HepG2 (cell line): ENCODE measurements around the gene TSPAN9. TPM values are rescaled to one million over a fixed set of nuclear protein-coding genes. Genes with fewer than 3 reads are reported as not detected.

Source experiments
- ATAC-seq: fragments of 200-7000 bp; cut with Tn5 transposase; 3 replicates; pipeline ENCODE4 v1.9.1; 2020; ENCODE audit warnings: mild to moderate bottlenecking, moderate library complexity
- BruUV-seq: library from RNA; stranded (reverse); fragments of 400-500 nt; replicated peaks from 2 replicates; lab custom pipeline; 2021; lab: Mats Ljungman, UMichigan
- CTCF ChIA-PET: fragments of 300-600 bp; formaldehyde crosslinking; extraction: SDS; loops from one replicate; lab custom pipeline; 2021; ENCODE audit warnings: low total read pairs, inconsistent platforms, low intra/inter-chr PET ratio; lab: Yijun Ruan, JAX
- POLR2A ChIA-PET: fragments of 350-600 bp; sonication (Branson Sonifier 250); formaldehyde crosslinking; loops from one replicate; lab custom pipeline; 2020; ENCODE audit warnings: antibody characterized with exemption, inconsistent platforms; lab: Yijun Ruan, JAX
- DNase-seq: peaks from one replicate; pipeline ENCODE4 v3.0.0-alpha.2; 2015; ENCODE audit warnings: low spot score
- FAIRE-seq: peaks from 3 replicates; lab custom pipeline; 2011; peaks lifted over from hg19 to GRCh38; lab: Jason Lieb, UNC
- H2AFZ ChIP-seq: one replicate; pipeline ENCODE4 v1.6.1; 2011; ENCODE audit warnings: low read length, inconsistent platforms
- H3K27ac ChIP-seq: fragments of 300-600 bp; 3 replicates; pipeline ENCODE4 v1.8.0; 2011; ENCODE audit warnings: mixed run types, mild to moderate bottlenecking, mixed read lengths, low read length, inconsistent platforms; ENCODE audit not compliant: insufficient read depth; ENCODE audit errors: extremely low read length
- H3K27me3 ChIP-seq, 2 experiments: fragments of 200-600 bp in 1 of 2; 2 replicates in 1 of 2; 3 replicates in 1 of 2; pipeline versions ENCODE4 v1.6.0 to v1.8.0; 2011; ENCODE audit warnings: low read length in 2 of 2, mild to moderate bottlenecking in 2 of 2, moderate library complexity in 2 of 2, inconsistent platforms in 1 of 2; ENCODE audit not compliant: insufficient read depth in 2 of 2, control insufficient read depth in 1 of 2
- H3K36me3 ChIP-seq, 2 experiments: fragments of 200-600 bp in 1 of 2; replicated peaks in 1 of 2; 2 replicates in 1 of 2; 3 replicates in 1 of 2; pipeline versions ENCODE4 v1.5.1 to v1.8.0; 2011; ENCODE audit warnings: low read length in 2 of 2, inconsistent platforms in 1 of 2; ENCODE audit not compliant: insufficient read depth in 2 of 2, control insufficient read depth in 1 of 2
- H3K4me1 ChIP-seq: 2 replicates; pipeline ENCODE4 v1.5.1; 2012; ENCODE audit warnings: low read length, inconsistent platforms; ENCODE audit not compliant: insufficient read depth
- H3K4me2 ChIP-seq: 2 replicates; pipeline ENCODE4 v1.6.0; 2011; ENCODE audit warnings: low read depth, low read length, inconsistent platforms
- H3K4me3 ChIP-seq, 3 experiments: fragments of 200-600 bp in 1 of 3; sonication (generic), shearing (Covaris generic) in 1 of 3; replicated peaks in 1 of 3; 2 replicates each; pipeline ENCODE4 v1.5.1; 2011 to 2016; ENCODE audit warnings: low read length in 3 of 3, inconsistent platforms in 2 of 3, low read depth in 2 of 3, mild to moderate bottlenecking in 2 of 3, control low read depth in 1 of 3, mixed read lengths in 1 of 3; ENCODE audit not compliant: insufficient read depth in 1 of 3
- H3K79me2 ChIP-seq: one replicate; pipeline ENCODE4 v1.6.1; 2011; ENCODE audit warnings: low read length, inconsistent platforms; ENCODE audit not compliant: insufficient read depth
- H3K9ac ChIP-seq: 2 replicates; pipeline ENCODE4 v1.6.0; 2011; ENCODE audit warnings: mild to moderate bottlenecking, low read depth, low read length, inconsistent platforms; ENCODE audit not compliant: insufficient read depth
- H3K9me3 ChIP-seq: 2 replicates; pipeline ENCODE4 v1.5.1; 2012; ENCODE audit warnings: mild to moderate bottlenecking, low read length
- H4K20me1 ChIP-seq: 2 replicates; pipeline ENCODE4 v1.6.0; 2011; ENCODE audit warnings: inconsistent platforms, mild to moderate bottlenecking, low read length, moderate library complexity; ENCODE audit not compliant: insufficient read depth
- KLF11 ChIP-seq: IDR thresholded peaks from 2 replicates; pipeline ENCODE4 v1.6.1; 2016; ENCODE audit warnings: missing compliant biosample characterization
- NONO ChIP-seq, 2 experiments: fragments of 450-650 bp in 1 of 2; sonication (generic) in 1 of 2; formaldehyde crosslinking in 1 of 2; IDR thresholded peaks in 1 of 2; conservative IDR thresholded peaks in 1 of 2; 2 replicates each; pipeline versions ENCODE4 v1.6.1 to v1.8.0; 2017 to 2022; ENCODE audit warnings: mild to moderate bottlenecking in 1 of 2, missing genetic modification reagents in 1 of 2, moderate library complexity in 1 of 2
- PRPF4 ChIP-seq: fragments of 200-400 bp; formaldehyde crosslinking; IDR thresholded peaks from 2 replicates; pipeline ENCODE4 v1.6.1; 2016; ENCODE audit warnings: low read length, low read depth; ENCODE audit not compliant: poor library complexity, severe bottlenecking
- SMC3 ChIP-seq: IDR thresholded peaks from 2 replicates; pipeline ENCODE4 v1.6.1; 2011; ENCODE audit warnings: low read length, improper control_type of control experiment
- ZNF225 ChIP-seq: sonication (generic); formaldehyde crosslinking; IDR thresholded peaks from 2 replicates; pipeline ENCODE4 v1.4.0; 2020; ENCODE audit warnings: mild to moderate bottlenecking, missing genetic modification reagents
- ZNF557 ChIP-seq: sonication (generic); formaldehyde crosslinking; IDR thresholded peaks from 2 replicates; pipeline ENCODE4 v1.4.0; 2020; ENCODE audit warnings: missing genetic modification reagents
- ZNF891 ChIP-seq: sonication (generic); formaldehyde crosslinking; IDR thresholded peaks from 2 replicates; pipeline ENCODE4 v1.5.0; 2020; ENCODE audit warnings: mild to moderate bottlenecking, missing genetic modification reagents
- WGBS: methylation state at CpG from one replicate; pipeline ENCODE4 v1.1.6; 2017; ENCODE audit warnings: low lambda C conversion rate; 5-methylcytosine and 5-hydroxymethylcytosine counted together
- in situ Hi-C: cut with HindIII; loops from 2 replicates; pipeline ENCODE4 v1.10.0; 2017; ENCODE audit warnings: low pct_unique_long_range_greater_than_20kb; ENCODE audit not compliant: extremely low pct_ligation_motif_present
- intact Hi-C: fragments of 100-400 bp; cut with micrococcal nuclease; formaldehyde crosslinking; loops from one replicate; pipeline ENCODE4 v1.10.0; 2022; ENCODE audit not compliant: unreplicated experiment
- polyA plus RNA-seq, 8 experiments: library from polyadenylated mRNA; depleted of rRNA in 3 of 8; stranded (reverse) in 7 of 8; unstranded in 1 of 8; fragments of >200 nt; fragmentation: Illumina TruSeq in 4 of 8; extraction: Trizol in 4 of 8; gene quantifications; 2 replicates each; pipeline versions ENCODE4 v1.2.1 to v1.2.3, GENCODE V29; 2011 to 2016; ENCODE audit warnings: low read depth in 4 of 8, missing spikeins in 1 of 8, mixed read lengths in 1 of 8; ENCODE audit not compliant: insufficient read depth in 1 of 8
- total RNA-seq, 5 experiments: library from RNA; depleted of rRNA; stranded (reverse); fragments of >200 nt; fragmentation: Illumina TruSeq; extraction: Trizol; gene quantifications; 2 replicates each; pipeline ENCODE4 v1.2.3, GENCODE V29; 2016; ENCODE audit warnings: low read depth in 1 of 5
- TF ChIP-seq, protein P1 (sequence below): sonication (generic); formaldehyde crosslinking; IDR thresholded peaks from 2 replicates; pipeline ENCODE4 v1.5.0; 2020; ENCODE audit warnings: mild to moderate bottlenecking, missing genetic modification reagents
- TF ChIP-seq, protein P2 (sequence below): sonication (generic); formaldehyde crosslinking; IDR thresholded peaks from 2 replicates; pipeline ENCODE4 v1.4.0; 2020; ENCODE audit warnings: missing genetic modification reagents, borderline replicate concordance
- TF ChIP-seq, protein P3 (sequence below): sonication (generic); formaldehyde crosslinking; IDR thresholded peaks from 2 replicates; pipeline ENCODE4 v1.5.0; 2020; ENCODE audit warnings: mild to moderate bottlenecking, missing genetic modification reagents, borderline replicate concordance
- TF ChIP-seq, protein P4 (sequence below): sonication (generic); formaldehyde crosslinking; IDR thresholded peaks from 2 replicates; pipeline ENCODE4 v1.5.0; 2020; ENCODE audit warnings: missing genetic modification reagents
- TF ChIP-seq, protein P5 (sequence below): sonication (generic); formaldehyde crosslinking; conservative IDR thresholded peaks from 2 replicates; pipeline ENCODE4 v1.5.0; 2020; ENCODE audit warnings: missing genetic modification reagents

Gene TSPAN9
- total and polyA plus RNA-seq, 2 of the 13 experiments (the other 11 are each of a cell fraction or from before 2014, with no cell fraction given): 18.1 to 42.3 TPM

DNA sequence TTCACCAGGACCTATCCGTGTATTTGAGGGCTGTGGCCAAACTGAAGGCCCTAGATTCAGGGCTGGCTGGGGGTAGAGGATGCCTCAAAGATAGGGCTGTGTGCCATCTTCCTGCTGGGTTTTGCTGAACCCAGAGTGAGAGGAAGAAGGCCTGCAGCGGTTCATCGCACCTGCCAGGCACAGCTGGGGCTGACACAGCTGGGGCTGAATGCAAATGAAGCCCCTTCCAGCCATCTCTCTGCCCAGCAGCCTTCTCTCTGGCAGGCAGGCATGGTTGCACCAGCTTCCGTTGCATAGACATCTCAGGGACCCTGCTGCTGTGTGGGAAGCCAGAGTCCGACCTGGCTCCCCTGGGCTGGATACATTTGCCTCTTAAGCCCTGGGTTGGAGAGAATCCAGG is 152.4 kb downstream of the TSPAN9 start:
- Histone ChIP-seq H3K4me3 (no peak overlapping the region), H3K9ac (no peak overlapping the region), H3K36me3 (peaks cover 0 to 9% of the 10 kb centered on the region in 2 experiments; a peak in 1 of 5 replicates), H3K27ac (no peak overlapping the region), H2AFZ (no peak overlapping the region), H3K4me2 (no peak overlapping the region), H3K27me3 (no peaks in the 10 kb centered on the region), H3K9me3 (no peaks in the 10 kb centered on the region), H4K20me1 (no peaks in the 10 kb centered on the region; the same call in 1 of the 2 replicates), H3K4me1 (no peaks in the 10 kb centered on the region), H3K79me2 (no peaks in the 10 kb centered on the region)
- intact Hi-C loops (no loop called here), in situ Hi-C loops (no loop called here)
- ChIA-PET CTCF (no interaction called here), POLR2A (no interaction called here)
- TF ChIP-seq ZNF225 (CRISPR knock-in tag): no peak
- TF ChIP-seq, protein P1, sequence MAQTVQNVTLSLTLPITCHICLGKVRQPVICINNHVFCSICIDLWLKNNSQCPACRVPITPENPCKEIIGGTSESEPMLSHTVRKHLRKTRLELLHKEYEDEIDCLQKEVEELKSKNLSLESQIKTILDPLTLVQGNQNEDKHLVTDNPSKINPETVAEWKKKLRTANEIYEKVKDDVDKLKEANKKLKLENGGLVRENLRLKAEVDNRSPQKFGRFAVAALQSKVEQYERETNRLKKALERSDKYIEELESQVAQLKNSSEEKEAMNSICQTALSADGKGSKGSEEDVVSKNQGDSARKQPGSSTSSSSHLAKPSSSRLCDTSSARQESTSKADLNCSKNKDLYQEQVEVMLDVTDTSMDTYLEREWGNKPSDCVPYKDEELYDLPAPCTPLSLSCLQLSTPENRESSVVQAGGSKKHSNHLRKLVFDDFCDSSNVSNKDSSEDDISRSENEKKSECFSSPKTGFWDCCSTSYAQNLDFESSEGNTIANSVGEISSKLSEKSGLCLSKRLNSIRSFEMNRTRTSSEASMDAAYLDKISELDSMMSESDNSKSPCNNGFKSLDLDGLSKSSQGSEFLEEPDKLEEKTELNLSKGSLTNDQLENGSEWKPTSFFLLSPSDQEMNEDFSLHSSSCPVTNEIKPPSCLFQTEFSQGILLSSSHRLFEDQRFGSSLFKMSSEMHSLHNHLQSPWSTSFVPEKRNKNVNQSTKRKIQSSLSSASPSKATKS (CRISPR knock-in tag): no peak
- TF ChIP-seq NONO (IDR thresholded peaks at IDR 0.05): no peak
- no peak for TF ChIP-seq NONO (CRISPR knock-in tag; conservative IDR thresholded peaks at IDR 0.05)
- TF ChIP-seq, protein P2, sequence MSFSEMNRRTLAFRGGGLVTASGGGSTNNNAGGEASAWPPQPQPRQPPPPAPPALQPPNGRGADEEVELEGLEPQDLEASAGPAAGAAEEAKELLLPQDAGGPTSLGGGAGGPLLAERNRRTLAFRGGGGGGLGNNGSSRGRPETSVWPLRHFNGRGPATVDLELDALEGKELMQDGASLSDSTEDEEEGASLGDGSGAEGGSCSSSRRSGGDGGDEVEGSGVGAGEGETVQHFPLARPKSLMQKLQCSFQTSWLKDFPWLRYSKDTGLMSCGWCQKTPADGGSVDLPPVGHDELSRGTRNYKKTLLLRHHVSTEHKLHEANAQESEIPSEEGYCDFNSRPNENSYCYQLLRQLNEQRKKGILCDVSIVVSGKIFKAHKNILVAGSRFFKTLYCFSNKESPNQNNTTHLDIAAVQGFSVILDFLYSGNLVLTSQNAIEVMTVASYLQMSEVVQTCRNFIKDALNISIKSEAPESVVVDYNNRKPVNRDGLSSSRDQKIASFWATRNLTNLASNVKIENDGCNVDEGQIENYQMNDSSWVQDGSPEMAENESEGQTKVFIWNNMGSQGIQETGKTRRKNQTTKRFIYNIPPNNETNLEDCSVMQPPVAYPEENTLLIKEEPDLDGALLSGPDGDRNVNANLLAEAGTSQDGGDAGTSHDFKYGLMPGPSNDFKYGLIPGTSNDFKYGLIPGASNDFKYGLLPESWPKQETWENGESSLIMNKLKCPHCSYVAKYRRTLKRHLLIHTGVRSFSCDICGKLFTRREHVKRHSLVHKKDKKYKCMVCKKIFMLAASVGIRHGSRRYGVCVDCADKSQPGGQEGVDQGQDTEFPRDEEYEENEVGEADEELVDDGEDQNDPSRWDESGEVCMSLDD: no peak
- TF ChIP-seq, protein P3, sequence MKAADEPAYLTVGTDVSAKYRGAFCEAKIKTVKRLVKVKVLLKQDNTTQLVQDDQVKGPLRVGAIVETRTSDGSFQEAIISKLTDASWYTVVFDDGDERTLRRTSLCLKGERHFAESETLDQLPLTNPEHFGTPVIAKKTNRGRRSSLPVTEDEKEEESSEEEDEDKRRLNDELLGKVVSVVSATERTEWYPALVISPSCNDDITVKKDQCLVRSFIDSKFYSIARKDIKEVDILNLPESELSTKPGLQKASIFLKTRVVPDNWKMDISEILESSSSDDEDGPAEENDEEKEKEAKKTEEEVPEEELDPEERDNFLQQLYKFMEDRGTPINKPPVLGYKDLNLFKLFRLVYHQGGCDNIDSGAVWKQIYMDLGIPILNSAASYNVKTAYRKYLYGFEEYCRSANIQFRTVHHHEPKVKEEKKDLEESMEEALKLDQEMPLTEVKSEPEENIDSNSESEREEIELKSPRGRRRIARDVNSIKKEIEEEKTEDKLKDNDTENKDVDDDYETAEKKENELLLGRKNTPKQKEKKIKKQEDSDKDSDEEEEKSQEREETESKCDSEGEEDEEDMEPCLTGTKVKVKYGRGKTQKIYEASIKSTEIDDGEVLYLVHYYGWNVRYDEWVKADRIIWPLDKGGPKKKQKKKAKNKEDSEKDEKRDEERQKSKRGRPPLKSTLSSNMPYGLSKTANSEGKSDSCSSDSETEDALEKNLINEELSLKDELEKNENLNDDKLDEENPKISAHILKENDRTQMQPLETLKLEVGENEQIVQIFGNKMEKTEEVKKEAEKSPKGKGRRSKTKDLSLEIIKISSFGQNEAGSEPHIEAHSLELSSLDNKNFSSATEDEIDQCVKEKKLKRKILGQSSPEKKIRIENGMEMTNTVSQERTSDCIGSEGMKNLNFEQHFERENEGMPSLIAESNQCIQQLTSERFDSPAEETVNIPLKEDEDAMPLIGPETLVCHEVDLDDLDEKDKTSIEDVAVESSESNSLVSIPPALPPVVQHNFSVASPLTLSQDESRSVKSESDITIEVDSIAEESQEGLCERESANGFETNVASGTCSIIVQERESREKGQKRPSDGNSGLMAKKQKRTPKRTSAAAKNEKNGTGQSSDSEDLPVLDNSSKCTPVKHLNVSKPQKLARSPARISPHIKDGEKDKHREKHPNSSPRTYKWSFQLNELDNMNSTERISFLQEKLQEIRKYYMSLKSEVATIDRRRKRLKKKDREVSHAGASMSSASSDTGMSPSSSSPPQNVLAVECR (CRISPR knock-in tag): no peak
- TF ChIP-seq, protein P4, sequence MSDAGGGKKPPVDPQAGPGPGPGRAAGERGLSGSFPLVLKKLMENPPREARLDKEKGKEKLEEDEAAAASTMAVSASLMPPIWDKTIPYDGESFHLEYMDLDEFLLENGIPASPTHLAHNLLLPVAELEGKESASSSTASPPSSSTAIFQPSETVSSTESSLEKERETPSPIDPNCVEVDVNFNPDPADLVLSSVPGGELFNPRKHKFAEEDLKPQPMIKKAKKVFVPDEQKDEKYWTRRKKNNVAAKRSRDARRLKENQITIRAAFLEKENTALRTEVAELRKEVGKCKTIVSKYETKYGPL (CRISPR knock-in tag): no peak
- no peak for TF ChIP-seq ZNF557 (CRISPR knock-in tag)
- TF ChIP-seq SMC3: no peak
- no peak for TF ChIP-seq ZNF891
- no peak for TF ChIP-seq KLF11
- TF ChIP-seq PRPF4: no peak
- TF ChIP-seq, protein P5, sequence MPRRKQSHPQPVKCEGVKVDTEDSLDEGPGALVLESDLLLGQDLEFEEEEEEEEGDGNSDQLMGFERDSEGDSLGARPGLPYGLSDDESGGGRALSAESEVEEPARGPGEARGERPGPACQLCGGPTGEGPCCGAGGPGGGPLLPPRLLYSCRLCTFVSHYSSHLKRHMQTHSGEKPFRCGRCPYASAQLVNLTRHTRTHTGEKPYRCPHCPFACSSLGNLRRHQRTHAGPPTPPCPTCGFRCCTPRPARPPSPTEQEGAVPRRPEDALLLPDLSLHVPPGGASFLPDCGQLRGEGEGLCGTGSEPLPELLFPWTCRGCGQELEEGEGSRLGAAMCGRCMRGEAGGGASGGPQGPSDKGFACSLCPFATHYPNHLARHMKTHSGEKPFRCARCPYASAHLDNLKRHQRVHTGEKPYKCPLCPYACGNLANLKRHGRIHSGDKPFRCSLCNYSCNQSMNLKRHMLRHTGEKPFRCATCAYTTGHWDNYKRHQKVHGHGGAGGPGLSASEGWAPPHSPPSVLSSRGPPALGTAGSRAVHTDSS (CRISPR knock-in tag): no peak
- DNase-seq: no peak
- no TSS peak for BruUV-seq
- ATAC-seq: no peak
- WGBS: 100% methylated on average over 5 of the region's 5 CpGs
- no peak for FAIRE-seq
